ENCODE results near the gene RALB.

Gene RALB

GRCh38 chr2:120262761-120263428 is 10.2 kb downstream of the RALB start:
- DNase-seq (ENCODE audit: extremely low read depth, low read depth), result no peak
- no peak overlapping the region for H3K4me3 ChIP-seq (replicated peaks; ENCODE audit: low read depth, low read length)
- no peak for TF ChIP-seq CTCF (IDR thresholded peaks at IDR 0.05; ENCODE audit: low read depth, low read length, missing control alignments)

GRCh38 chr2:120265006-120265405 is 12.4 kb downstream of the RALB start:
- no peak overlapping the region for H3K4me3 ChIP-seq (replicated peaks; ENCODE audit: low read depth, low read length)
- TF ChIP-seq CTCF (IDR thresholded peaks at IDR 0.05; ENCODE audit: low read depth, low read length, missing control alignments), result no peak
- no peak for DNase-seq (ENCODE audit: extremely low read depth, low read depth)

- H3K4me3 ChIP-seq (replicated peaks; ENCODE audit: low read depth, low read length), result no peak overlapping the region
- no peak for DNase-seq (ENCODE audit: extremely low read depth, low read depth)
- TF ChIP-seq CTCF (IDR thresholded peaks at IDR 0.05; ENCODE audit: low read depth, low read length, missing control alignments), result no peak
Measured at GRCh38 chr2:120267348-120267747, 14.7 kb downstream of the RALB start.

- no peak for DNase-seq (ENCODE audit: extremely low read depth, low read depth)
- TF ChIP-seq CTCF (IDR thresholded peaks at IDR 0.05; ENCODE audit: low read depth, low read length, missing control alignments), result no peak
- H3K4me3 ChIP-seq (replicated peaks; ENCODE audit: low read depth, low read length), result no peak overlapping the region
Measured at GRCh38 chr2:120269076-120269744, 16.6 kb downstream of the RALB start.

- TF ChIP-seq CTCF (IDR thresholded peaks at IDR 0.05; ENCODE audit: low read depth, low read length, missing control alignments), result no peak
- H3K4me3 ChIP-seq (replicated peaks; ENCODE audit: low read depth, low read length), result no peak overlapping the region
- no peak for DNase-seq (ENCODE audit: extremely low read depth, low read depth)
Measured at GRCh38 chr2:120269816-120270215, 17.2 kb downstream of the RALB start.

GRCh38 chr2:120271711-120272379 is 19.2 kb downstream of the RALB start:
- no peak for TF ChIP-seq CTCF (IDR thresholded peaks at IDR 0.05; ENCODE audit: low read depth, low read length, missing control alignments)
- no peak overlapping the region for H3K4me3 ChIP-seq (replicated peaks; ENCODE audit: low read depth, low read length)
- DNase-seq (ENCODE audit: extremely low read depth, low read depth), result no peak

Measured in HFF-Myc (cell line).